Measurements from ENCODE around the gene MRPL44.

MRPL44 gene

GRCh38 chr2:224011837-224012236, 54.6 kb downstream of the MRPL44 start:
- Histone ChIP-seq H3K27me3 (ENCODE audit: control insufficient read depth, insufficient read depth, low read length) (no peaks in the 10 kb centered on the region), H3K4me3 (ENCODE audit: low read depth, low read length) (no peak overlapping the region), H3K9me3 (ENCODE audit: control insufficient read depth, insufficient read depth, low read length) (no peaks in the 10 kb centered on the region), H3K36me3 (ENCODE audit: control insufficient read depth, insufficient read depth, low read length) (no peaks in the 10 kb centered on the region), H3K4me1 (ENCODE audit: control insufficient read depth, insufficient read depth, low read length) (peaks cover 26% of the 10 kb centered on the region), H3K9ac (ENCODE audit: low read depth, low read length) (no peak overlapping the region), H3K27ac (ENCODE audit: low read depth, low read length) (no peak overlapping the region)

GRCh38 chr2:224014336-224014735, 57.1 kb downstream of the MRPL44 start:
- H3K4me1 ChIP-seq (ENCODE audit: control insufficient read depth, insufficient read depth, low read length) = peaks cover 16% of the 10 kb centered on the region
- no peaks in the 10 kb centered on the region for H3K9me3 ChIP-seq (ENCODE audit: control insufficient read depth, insufficient read depth, low read length)
- no peak overlapping the region for H3K9ac ChIP-seq (ENCODE audit: low read depth, low read length)
- H3K27ac ChIP-seq (ENCODE audit: low read depth, low read length) = no peak overlapping the region
- no peaks in the 10 kb centered on the region for H3K27me3 ChIP-seq (ENCODE audit: control insufficient read depth, insufficient read depth, low read length)
- no peaks in the 10 kb centered on the region for H3K36me3 ChIP-seq (ENCODE audit: control insufficient read depth, insufficient read depth, low read length)
- no peak overlapping the region for H3K4me3 ChIP-seq (ENCODE audit: low read depth, low read length)

- Histone ChIP-seq H3K27me3 (ENCODE audit: control insufficient read depth, insufficient read depth, low read length) (no peaks in the 10 kb centered on the region), H3K9ac (ENCODE audit: low read depth, low read length) (no peak overlapping the region), H3K27ac (ENCODE audit: low read depth, low read length) (no peak overlapping the region)
Measured at GRCh38 chr2:224016963-224017362, 59.7 kb downstream of the MRPL44 start.

More at GRCh38 chr2:224016963-224017362, 59.7 kb downstream of the MRPL44 start:
- no peaks in the 10 kb centered on the region for H3K9me3 ChIP-seq (ENCODE audit: control insufficient read depth, insufficient read depth, low read length)
- no peaks in the 10 kb centered on the region for H3K36me3 ChIP-seq (ENCODE audit: control insufficient read depth, insufficient read depth, low read length)
- H3K4me1 ChIP-seq (ENCODE audit: control insufficient read depth, insufficient read depth, low read length) = no peaks in the 10 kb centered on the region
- H3K4me3 ChIP-seq (ENCODE audit: low read depth, low read length) = no peak overlapping the region

Measured in HUES48 (cell line).